Measurements from ENCODE around the gene ZNF18. TPM values are rescaled to one million over a fixed set of nuclear protein-coding genes. Genes with fewer than 3 reads are reported as not detected.

The ZNF18 gene
- total and polyA plus RNA-seq, 2 experiments from 2014 or later, result 5.9 to 9.8 TPM

GRCh38 chr17:12027658-12028057 is 30.4 kb upstream of the ZNF18 start (continued):
- TF ChIP-seq ZNF462 (CRISPR knock-in tag; IDR thresholded peaks at IDR 0.05), result no peak
- no peak for TF ChIP-seq ETS1 (IDR thresholded peaks at IDR 0.05)
- no peak for TF ChIP-seq CREB1 (CRISPR knock-in tag; IDR thresholded peaks at IDR 0.05; ENCODE audit: low read depth)
- TF ChIP-seq POLR2AphosphoS5 (IDR thresholded peaks at IDR 0.05; ENCODE audit: low read depth), result no peak
- TF ChIP-seq ZNF331 (CRISPR knock-in tag; IDR thresholded peaks at IDR 0.05; ENCODE audit: low read depth), result no peak

- Histone ChIP-seq H3K4me1 (ENCODE audit: insufficient read depth) (peaks cover 44% of the 10 kb centered on the region), H3K27ac (ENCODE audit: low read depth) (no peak overlapping the region), H3K4me3 (no peak overlapping the region), H3F3A (replicated peaks; ENCODE audit: low read depth) (no peaks in the 10 kb centered on the region; the same call in 1 of the 2 replicates), H2AFZ (no peak overlapping the region), H4K20me1 (replicated peaks; ENCODE audit: insufficient read depth) (peaks cover 39% of the 10 kb centered on the region), H3K36me3 (ENCODE audit: insufficient read depth) (no peaks in the 10 kb centered on the region), H3K9me2 (ENCODE audit: insufficient read depth) (no peaks in the 10 kb centered on the region), H3K4me2 (no peak overlapping the region), H3K79me2 (replicated peaks; ENCODE audit: insufficient read depth) (peaks cover 79% of the 10 kb centered on the region), H3K27me3 (ENCODE audit: insufficient read depth) (peaks cover 7% of the 10 kb centered on the region)
- ATAC-seq, result no peak
- Mint-ChIP-seq H3K27me3 (ENCODE audit: insufficient read depth, low read depth, poor library complexity) (no peaks in the 10 kb centered on the region), H3K4me3 (no peak overlapping the region), H3K9me3 (no peaks in the 10 kb centered on the region), H3K36me3 (ENCODE audit: low read depth) (no peaks in the 10 kb centered on the region; the same call in 2 of the 3 replicates), H3K27ac (no peak overlapping the region), H3K4me1 (peaks cover 46% of the 10 kb centered on the region)
- no peak for DNase-seq (ENCODE audit: low spot score)
- no peak for TF ChIP-seq JUNB (IDR thresholded peaks at IDR 0.05; ENCODE audit: unreplicated experiment)
- TF ChIP-seq EZH2 (IDR thresholded peaks at IDR 0.05; ENCODE audit: low read depth, unreplicated experiment), result no peak
- no peak for TF ChIP-seq POLR2AphosphoS5 (IDR thresholded peaks at IDR 0.05; ENCODE audit: low read depth)
- TF ChIP-seq ZNF462 (CRISPR knock-in tag; IDR thresholded peaks at IDR 0.05), result no peak
These were observed 27.1 kb upstream of the ZNF18 start for GRCh38 chr17:12024327-12024726.

All from GM23338 (cell line).